Measurements from ENCODE around the gene RESF1. TPM values are rescaled to one million over a fixed set of nuclear protein-coding genes. Genes with fewer than 3 reads are reported as not detected.
A peak's percentile ranks its signal among the peaks of the same experiment; 100 is the strongest.

Gene RESF1
- total RNA-seq, 1 experiment from 2014 or later, result 91.4 TPM

GRCh38 chr12:31959161-31959700 lies at the start of gene RESF1 (continued):
- TF ChIP-seq, protein P1, sequence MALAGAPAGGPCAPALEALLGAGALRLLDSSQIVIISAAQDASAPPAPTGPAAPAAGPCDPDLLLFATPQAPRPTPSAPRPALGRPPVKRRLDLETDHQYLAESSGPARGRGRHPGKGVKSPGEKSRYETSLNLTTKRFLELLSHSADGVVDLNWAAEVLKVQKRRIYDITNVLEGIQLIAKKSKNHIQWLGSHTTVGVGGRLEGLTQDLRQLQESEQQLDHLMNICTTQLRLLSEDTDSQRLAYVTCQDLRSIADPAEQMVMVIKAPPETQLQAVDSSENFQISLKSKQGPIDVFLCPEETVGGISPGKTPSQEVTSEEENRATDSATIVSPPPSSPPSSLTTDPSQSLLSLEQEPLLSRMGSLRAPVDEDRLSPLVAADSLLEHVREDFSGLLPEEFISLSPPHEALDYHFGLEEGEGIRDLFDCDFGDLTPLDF (CRISPR knock-in tag; IDR thresholded peaks at IDR 0.05), result 0 out of 2 replicates have a peak, but pooled peaks have one; percentile 41
- TF ChIP-seq, protein P2, sequence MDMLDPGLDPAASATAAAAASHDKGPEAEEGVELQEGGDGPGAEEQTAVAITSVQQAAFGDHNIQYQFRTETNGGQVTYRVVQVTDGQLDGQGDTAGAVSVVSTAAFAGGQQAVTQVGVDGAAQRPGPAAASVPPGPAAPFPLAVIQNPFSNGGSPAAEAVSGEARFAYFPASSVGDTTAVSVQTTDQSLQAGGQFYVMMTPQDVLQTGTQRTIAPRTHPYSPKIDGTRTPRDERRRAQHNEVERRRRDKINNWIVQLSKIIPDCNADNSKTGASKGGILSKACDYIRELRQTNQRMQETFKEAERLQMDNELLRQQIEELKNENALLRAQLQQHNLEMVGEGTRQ (CRISPR knock-in tag; IDR thresholded peaks at IDR 0.05), result no peak; the same call in 1 of the 2 replicates
- TF ChIP-seq OVOL2 (CRISPR knock-in tag; IDR thresholded peaks at IDR 0.05; ENCODE audit: borderline replicate concordance) (no peak), TP53 (CRISPR knock-in tag; IDR thresholded peaks at IDR 0.05) (peak; percentile 67), KAT7 (CRISPR knock-in tag; IDR thresholded peaks at IDR 0.05; ENCODE audit: borderline replicate concordance) (peak; percentile 76; the same call in 1 of the 2 replicates)
- TF ChIP-seq, protein P3, sequence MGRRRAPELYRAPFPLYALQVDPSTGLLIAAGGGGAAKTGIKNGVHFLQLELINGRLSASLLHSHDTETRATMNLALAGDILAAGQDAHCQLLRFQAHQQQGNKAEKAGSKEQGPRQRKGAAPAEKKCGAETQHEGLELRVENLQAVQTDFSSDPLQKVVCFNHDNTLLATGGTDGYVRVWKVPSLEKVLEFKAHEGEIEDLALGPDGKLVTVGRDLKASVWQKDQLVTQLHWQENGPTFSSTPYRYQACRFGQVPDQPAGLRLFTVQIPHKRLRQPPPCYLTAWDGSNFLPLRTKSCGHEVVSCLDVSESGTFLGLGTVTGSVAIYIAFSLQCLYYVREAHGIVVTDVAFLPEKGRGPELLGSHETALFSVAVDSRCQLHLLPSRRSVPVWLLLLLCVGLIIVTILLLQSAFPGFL (CRISPR knock-in tag; IDR thresholded peaks at IDR 0.05; ENCODE audit: borderline replicate concordance), result peak; percentile 21; the same call in 1 of the 2 replicates

DNA sequence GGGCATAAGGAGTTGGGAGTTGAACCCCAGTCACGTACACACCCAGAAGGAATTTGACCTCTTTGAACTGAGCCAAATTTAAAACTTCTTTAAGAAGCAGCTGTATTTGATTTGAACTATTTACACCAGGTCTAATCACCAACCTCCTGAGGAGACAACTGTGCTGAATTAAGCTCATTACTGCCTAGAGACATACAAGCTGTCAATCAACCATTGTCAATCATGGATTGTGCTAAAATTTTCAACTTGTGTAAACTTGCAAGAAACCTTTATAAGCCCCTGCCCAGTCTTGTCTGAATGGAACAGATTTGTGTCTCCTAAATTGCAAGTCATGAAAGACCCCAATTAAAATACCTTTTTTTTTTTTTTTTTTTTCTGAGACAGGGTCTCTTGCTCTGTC lies 44.3 kb upstream of the RESF1 start:
- Mint-ChIP-seq H3K9me3 (peaks cover 26% of the 10 kb centered on the region), H3K36me3 (peaks cover 26% of the 10 kb centered on the region), H3K27ac (no peak overlapping the region), H3K4me1 (peaks cover 2% of the 10 kb centered on the region; the same call in 1 of the 2 replicates), H3K4me3 (no peak overlapping the region), H3K27me3 (ENCODE audit: low read depth) (peaks cover 3% of the 10 kb centered on the region; the same call in 1 of the 2 replicates)
- CTCF ChIA-PET, result interaction anchor here (1.2 kb wide), 1 partner anchor 262 kb away, joined by 5 read pairs; no protein-coding TSS in a partner anchor
- POLR2A ChIA-PET, result no interaction called here
- TF ChIP-seq SMAD4 (CRISPR knock-in tag; IDR thresholded peaks at IDR 0.05) (no peak), ESRRA (CRISPR knock-in tag; IDR thresholded peaks at IDR 0.05; ENCODE audit: borderline replicate concordance) (no peak), FOXP4 (CRISPR knock-in tag; IDR thresholded peaks at IDR 0.05) (no peak), ZNF416 (CRISPR knock-in tag; IDR thresholded peaks at IDR 0.05) (no peak), CREM (CRISPR knock-in tag; IDR thresholded peaks at IDR 0.05) (no peak), MAX (CRISPR knock-in tag; IDR thresholded peaks at IDR 0.05) (no peak), ZNF317 (CRISPR knock-in tag; IDR thresholded peaks at IDR 0.05; ENCODE audit: borderline replicate concordance, low read depth) (no peak)
- TF ChIP-seq, protein P4, sequence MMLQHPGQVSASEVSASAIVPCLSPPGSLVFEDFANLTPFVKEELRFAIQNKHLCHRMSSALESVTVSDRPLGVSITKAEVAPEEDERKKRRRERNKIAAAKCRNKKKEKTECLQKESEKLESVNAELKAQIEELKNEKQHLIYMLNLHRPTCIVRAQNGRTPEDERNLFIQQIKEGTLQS (CRISPR knock-in tag; conservative IDR thresholded peaks at IDR 0.05), result no peak
- no peak for DNase-seq (ENCODE audit: low spot score)
- no peak for ATAC-seq

GRCh38 chr12:31915446-31915845 lies 43.8 kb upstream of the RESF1 start:
- CTCF ChIA-PET, result interaction anchor here (0.6 to 1.2 kb wide), 3 partner anchors 80 to 262 kb away, joined by 3 to 5 read pairs (median 3); no protein-coding TSS in a partner anchor
- no peak for DNase-seq (ENCODE audit: low spot score)
- ATAC-seq, result no peak
- Mint-ChIP-seq H3K27ac (no peak overlapping the region), H3K27me3 (ENCODE audit: low read depth) (peaks cover 3% of the 10 kb centered on the region; the same call in 1 of the 2 replicates), H3K4me3 (no peak overlapping the region), H3K9me3 (peaks cover 21% of the 10 kb centered on the region), H3K36me3 (peaks cover 21% of the 10 kb centered on the region), H3K4me1 (peaks cover 2% of the 10 kb centered on the region; the same call in 1 of the 2 replicates)
- POLR2A ChIA-PET, result no interaction called here
- TF ChIP-seq CTCF (IDR thresholded peaks at IDR 0.05) (no peak), IRF2 (CRISPR knock-in tag; IDR thresholded peaks at IDR 0.05; ENCODE audit: borderline replicate concordance, low read depth) (no peak), PRRX2 (CRISPR knock-in tag; IDR thresholded peaks at IDR 0.05) (no peak), NFYB (CRISPR knock-in tag; conservative IDR thresholded peaks at IDR 0.05; ENCODE audit: low read depth) (no peak), STAT6 (CRISPR knock-in tag; conservative IDR thresholded peaks at IDR 0.05; ENCODE audit: low read depth) (no peak), SP1 (CRISPR knock-in tag; conservative IDR thresholded peaks at IDR 0.05) (no peak), ESRRA (CRISPR knock-in tag; IDR thresholded peaks at IDR 0.05; ENCODE audit: borderline replicate concordance) (no peak), ZNF317 (CRISPR knock-in tag; IDR thresholded peaks at IDR 0.05; ENCODE audit: borderline replicate concordance, low read depth) (no peak), CBFB (CRISPR knock-in tag; IDR thresholded peaks at IDR 0.05; ENCODE audit: low read depth) (no peak), FOXK1 (CRISPR knock-in tag; IDR thresholded peaks at IDR 0.05) (no peak)
